HG02870 (cell line): ENCODE data around the gene WRNIP1.

ENCODE experiments used
- ATAC-seq: cut with Tn5 transposase; IDR thresholded peaks from one replicate; pipeline ENCODE4 v1.9.1; 2021; ENCODE audit warnings: mild to moderate bottlenecking, moderate library complexity; ENCODE audit not compliant: unreplicated experiment

WRNIP1 gene

GRCh38 chr6:2803731-2804429, 38.7 kb downstream of the WRNIP1 start:
- no peak for ATAC-seq

DNA sequence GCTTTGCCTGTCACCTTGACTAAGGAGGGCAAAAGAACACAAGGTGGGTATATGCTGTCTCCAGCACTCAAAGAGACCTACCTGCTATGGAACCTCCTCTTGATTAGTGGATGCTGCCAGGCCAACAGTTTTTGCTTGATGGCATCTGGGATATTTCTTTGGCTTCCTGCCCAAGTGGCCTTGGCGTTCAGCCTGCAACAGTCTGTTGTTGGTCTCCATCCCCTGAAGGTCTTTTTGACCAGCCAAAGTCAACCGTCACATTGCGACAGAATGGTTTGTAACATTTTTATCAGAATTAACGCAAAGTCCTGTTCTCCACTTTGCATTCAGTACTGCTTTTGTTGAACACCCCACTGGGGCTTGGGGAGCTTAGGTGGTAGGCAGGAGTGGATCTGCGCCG, 39.3 kb downstream of the WRNIP1 start:
- ATAC-seq: no peak

- ATAC-seq: no peak
Measured at GRCh38 chr6:2805031-2805430, 39.8 kb downstream of the WRNIP1 start.

DNA sequence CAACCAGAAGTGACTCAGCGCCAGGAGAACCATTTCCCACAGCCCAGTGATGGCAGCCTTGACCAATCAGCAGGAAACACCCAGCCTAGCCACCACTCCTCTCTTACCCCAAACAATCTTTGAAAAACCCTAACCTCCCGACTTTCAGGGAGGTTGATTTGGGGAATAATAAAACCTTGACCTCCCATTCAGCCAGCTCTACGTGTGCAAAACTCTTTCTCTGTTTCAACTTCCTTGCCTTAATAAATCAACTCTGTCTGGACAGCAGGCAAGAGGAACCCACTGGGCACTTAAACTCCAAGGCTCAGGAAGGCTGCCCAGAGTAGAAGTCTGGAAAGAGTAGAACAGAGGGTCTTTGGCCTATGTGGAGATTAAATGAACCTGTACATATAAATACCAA, 41.5 kb downstream of the WRNIP1 start:
- ATAC-seq: no peak

DNA sequence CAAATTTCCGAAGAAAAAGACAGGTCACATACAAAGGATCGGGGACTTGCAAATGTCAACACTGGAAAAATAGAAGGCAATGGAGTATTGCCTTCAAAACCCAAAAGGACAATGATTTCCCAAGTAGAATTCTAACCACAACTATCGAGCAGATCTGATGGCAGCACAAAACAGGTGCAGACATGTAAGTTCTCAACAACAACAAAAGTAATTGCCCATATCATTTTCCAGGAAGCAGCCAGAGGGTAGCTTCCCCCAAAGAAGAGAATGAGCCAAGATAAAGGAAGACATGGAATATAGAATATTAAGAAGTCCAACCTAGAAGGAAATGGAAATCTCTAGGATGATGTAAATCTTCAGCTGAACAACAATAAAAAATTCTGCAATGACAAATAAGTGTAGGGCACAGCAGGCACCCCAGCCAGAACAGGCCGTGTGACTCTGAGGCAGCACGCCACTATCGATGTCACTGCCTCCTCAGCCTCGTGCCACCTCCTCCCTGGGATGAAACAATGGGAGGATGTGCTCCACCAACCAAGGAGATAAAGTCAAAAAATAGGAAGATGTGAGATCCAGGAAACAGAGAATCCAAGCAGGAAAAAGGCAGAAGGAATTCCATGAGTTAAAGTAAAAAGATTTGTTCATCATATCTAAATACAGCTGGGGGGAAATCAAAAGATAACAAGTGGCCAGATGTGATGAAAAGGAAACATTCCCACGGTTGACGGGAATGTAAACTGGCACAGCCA, 42.3 kb downstream of the WRNIP1 start:
- no peak for ATAC-seq

DNA sequence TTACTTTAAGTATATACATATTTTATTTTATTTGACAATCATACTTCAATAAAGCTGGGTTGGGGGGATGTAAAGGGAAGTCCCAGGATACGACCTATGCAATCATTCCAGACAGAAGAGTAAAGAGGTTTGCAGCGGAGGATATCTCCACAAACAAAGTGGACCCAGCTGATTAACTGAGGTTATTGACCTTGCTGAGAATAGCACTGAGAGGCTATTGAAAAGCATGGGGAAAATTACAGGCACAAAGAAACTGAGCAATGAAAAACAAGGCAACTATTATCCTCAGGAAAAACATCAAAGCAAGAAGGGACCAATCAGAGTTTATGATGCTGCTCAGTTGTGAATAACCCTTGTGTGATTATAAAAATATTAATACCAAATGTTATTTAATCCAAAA, 43.8 kb downstream of the WRNIP1 start:
- no peak for ATAC-seq

GRCh38 chr6:2810092-2810671, 45.0 kb downstream of the WRNIP1 start:
- no peak for ATAC-seq

DNA sequence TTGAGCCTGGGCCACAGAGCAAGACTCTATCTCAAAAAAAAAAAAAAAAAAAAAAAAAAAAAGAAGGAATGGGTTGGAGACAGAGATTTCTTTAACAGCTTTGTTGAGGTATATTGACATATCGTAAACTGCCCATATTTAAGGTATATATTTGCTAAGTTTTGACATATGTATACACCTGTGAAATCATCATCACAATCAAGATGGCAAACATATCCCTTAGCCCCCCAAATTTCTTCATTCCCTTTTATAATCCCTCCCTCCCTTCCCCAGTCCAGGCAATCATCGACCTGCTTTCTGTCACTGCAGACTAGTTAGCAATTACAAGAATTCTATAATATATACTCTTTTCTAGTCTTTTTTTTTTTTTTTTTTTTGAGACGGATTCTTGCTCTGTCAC, 47.5 kb downstream of the WRNIP1 start:
- no peak for ATAC-seq

DNA sequence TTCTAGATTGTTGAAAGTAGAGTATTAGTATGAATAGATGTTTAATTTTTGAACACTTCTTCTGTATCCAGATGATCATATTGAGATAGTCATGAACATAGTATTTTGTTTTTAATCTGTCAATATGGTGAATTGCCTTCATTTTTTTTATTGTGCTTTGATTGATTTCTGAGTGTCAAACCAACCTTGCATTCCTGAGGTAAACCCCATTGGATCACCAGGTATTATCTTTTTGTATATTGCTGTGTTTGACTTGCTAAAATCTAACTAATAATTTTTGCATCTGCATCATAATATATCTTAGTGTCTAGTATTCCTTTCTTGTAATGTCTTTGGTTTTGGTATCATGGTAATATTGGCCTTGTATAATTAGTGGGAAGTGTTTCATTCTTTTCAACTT, 51.0 kb downstream of the WRNIP1 start:
- no peak for ATAC-seq

GRCh38 chr6:2817903-2818443, 52.8 kb downstream of the WRNIP1 start:
- ATAC-seq: no peak

GRCh38 chr6:2818593-2818992, 53.4 kb downstream of the WRNIP1 start:
- no peak for ATAC-seq

GRCh38 chr6:2819115-2819514, 53.9 kb downstream of the WRNIP1 start:
- ATAC-seq: no peak

- no peak for ATAC-seq
Measured at GRCh38 chr6:2819978-2820377, 54.8 kb downstream of the WRNIP1 start.

GRCh38 chr6:2820415-2820814, 55.2 kb downstream of the WRNIP1 start:
- ATAC-seq: no peak

GRCh38 chr6:2821554-2821953, 56.4 kb downstream of the WRNIP1 start:
- ATAC-seq: no peak

DNA sequence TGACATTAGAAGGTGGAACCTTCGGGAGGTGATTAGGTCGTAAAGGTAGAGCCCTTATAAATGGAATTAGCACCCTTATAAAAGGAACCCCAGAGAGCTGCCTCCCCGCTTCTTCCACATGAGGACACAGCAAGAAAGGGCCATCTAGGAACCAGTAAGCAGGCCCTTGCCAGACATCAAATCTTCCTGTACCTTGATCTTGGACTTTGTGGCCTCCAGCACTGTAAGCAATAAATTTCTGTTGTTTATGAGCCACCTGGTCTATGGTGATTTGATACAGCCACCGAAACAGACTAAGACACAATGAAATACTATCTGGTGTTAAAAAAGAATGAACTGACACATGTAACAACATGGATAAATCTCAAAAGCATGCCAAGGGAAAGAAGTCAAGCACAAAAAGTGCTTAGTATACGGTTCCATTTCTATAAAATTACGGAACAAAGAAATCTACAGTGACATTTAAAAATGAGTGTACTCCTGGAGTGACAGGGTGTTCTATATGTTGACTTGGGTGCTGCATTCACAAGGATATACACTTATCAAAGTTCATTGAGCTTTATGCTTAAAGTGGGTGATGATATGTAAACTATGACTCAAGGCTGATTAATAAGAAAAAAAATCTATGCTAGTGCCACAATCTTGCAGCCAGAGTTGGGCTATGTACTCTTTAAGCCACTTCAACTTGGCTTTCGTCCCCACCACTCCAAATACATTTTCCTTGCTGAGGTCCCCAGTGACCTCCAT, 58.1 kb downstream of the WRNIP1 start:
- ATAC-seq: no peak

DNA sequence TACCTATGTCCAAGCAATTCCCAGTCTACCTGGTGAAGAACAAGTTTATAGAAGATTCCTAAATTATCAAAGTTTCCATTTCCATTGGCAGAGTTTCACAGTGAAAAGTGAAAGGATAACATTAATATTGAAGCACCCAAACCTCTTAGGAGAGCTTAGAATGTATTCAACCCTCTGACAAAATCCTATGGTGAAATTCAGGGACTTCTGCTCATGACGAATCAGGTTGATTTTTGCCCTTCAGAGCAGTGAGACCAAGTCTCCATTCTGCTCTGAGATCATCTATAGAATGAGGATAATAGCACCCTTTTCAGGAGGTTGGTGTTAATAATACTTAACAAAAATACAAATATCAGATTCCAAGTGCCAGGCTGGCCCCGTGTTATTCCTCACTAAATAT, 60.9 kb downstream of the WRNIP1 start:
- no peak for ATAC-seq

- ATAC-seq: no peak
Measured at GRCh38 chr6:2827142-2827541, 61.9 kb downstream of the WRNIP1 start.

DNA sequence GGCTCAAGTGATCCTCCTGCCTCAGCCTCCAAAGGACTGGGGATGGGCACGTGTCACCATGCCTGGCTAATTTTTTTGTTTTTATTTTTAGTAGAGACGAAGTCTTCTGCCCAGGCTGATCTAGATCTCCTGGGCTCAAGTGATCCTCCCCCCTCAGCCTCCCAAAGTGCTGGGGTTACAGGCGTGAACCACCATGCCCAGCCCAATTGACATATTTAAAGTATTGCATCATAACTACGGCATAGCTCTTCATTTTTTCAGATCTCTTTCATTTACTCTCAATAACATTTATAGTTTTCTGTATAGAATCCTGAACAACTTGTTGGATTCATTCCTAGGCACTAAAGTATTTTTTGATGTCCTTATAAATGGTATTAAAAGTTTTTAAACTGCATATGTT, 63.4 kb downstream of the WRNIP1 start:
- no peak for ATAC-seq

DNA sequence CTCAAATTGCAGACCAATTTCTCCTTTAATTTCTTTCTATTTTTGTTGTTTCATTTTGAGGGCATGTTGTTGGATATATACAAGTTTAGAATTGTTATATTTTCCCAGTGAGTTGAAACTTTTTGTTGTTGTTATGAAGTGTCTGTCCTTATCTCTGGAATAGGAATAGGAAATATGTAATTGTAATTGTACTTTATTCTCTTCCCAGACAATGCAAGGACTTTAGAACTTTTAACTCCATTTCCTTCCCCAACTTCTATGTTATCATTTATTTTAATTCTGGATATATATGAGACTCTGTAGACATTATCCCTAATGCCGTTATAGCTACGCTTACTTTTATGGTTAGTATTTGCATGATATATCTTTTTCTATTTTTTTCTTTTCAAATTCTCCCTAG, 64.1 kb downstream of the WRNIP1 start:
- no peak for ATAC-seq

GRCh38 chr6:2830183-2830582, 65.0 kb downstream of the WRNIP1 start:
- ATAC-seq: no peak
